Spinal cord (tissue), 10 donors: ENCODE measurements around the gene VPS45. TPM values are rescaled to one million over a fixed set of nuclear protein-coding genes. Genes with fewer than 3 reads are reported as not detected.

ENCODE experiments used
- DNase-seq, 6 donors: peaks; one replicate each; pipeline versions ENCODE4 v3.0.0 to v3.0.0-alpha.2; 2013 to 2015; ENCODE audit warnings: low spot score in 6 of 6, low read depth in 4 of 6
- H3K27ac ChIP-seq: one replicate; pipeline ENCODE4 v1.5.1; 2013; ENCODE audit warnings: low read depth, low read length, control low read depth
- H3K27me3 ChIP-seq: one replicate; pipeline ENCODE4 v1.6.1; 2013; ENCODE audit warnings: low read length; ENCODE audit not compliant: control insufficient read depth, insufficient read depth
- H3K36me3 ChIP-seq: one replicate; pipeline ENCODE4 v1.6.1; 2013; ENCODE audit warnings: low read length; ENCODE audit not compliant: control insufficient read depth, insufficient read depth
- H3K4me1 ChIP-seq: one replicate; pipeline ENCODE4 v1.6.1; 2013; ENCODE audit warnings: low read length; ENCODE audit not compliant: control insufficient read depth, insufficient read depth
- H3K4me3 ChIP-seq: one replicate; pipeline ENCODE4 v1.5.1; 2013; ENCODE audit warnings: low read depth, low read length, control low read depth
- H3K9me3 ChIP-seq: one replicate; pipeline ENCODE4 v1.6.1; 2013; ENCODE audit warnings: low read length; ENCODE audit not compliant: control insufficient read depth, insufficient read depth
- WGBS: methylation state at CpG from one replicate; pipeline ENCODE4 v1.1.5; 2013; ENCODE audit warnings: missing lambda C conversion rate; ENCODE audit not compliant: insufficient coverage; 5-methylcytosine and 5-hydroxymethylcytosine counted together
- polyA plus RNA-seq, 2 donors: library from polyadenylated mRNA; unstranded; fragments of 120-200 nt; gene quantifications; one replicate each; pipeline ENCODE4 v1.2.1, GENCODE V29; 2013; ENCODE audit not compliant: insufficient read length in 2 of 2
- total RNA-seq, 2 donors: library from RNA; depleted of rRNA in 1 of 2; stranded (reverse); fragments of 120-200 nt in 1 of 2; fragments of >200 nt in 1 of 2; gene quantifications; one replicate each; pipeline versions ENCODE4 v1.2.3 to v1.2.4, GENCODE V29; 2013 to 2014
- donor health status: healthy.

The VPS45 gene
- total and polyA plus RNA-seq, 4 donors = 67.4 to 102 (median 77.3) TPM

DNA sequence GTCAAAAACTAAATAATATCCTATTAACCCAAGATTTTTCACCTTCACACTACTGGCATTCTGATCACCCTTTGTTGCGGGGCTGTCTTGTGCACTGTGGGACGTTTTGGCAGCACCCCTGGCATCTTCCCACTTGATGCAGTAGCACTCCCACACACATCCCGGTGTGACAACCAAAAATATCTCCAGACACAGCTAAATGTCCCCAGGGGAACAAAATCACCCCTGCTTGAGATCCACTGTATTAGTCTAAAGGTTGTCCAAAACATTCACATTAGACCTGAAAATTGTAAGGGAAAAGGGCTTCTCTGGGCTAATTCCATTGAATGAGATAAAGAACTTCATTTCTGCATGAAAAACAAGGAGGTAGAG, 120.0 kb downstream of the VPS45 start:
- H3K36me3 ChIP-seq = no peaks in the 10 kb centered on the region
- H3K27ac ChIP-seq = no peak overlapping the region
- DNase-seq = no peak
- no peak overlapping the region for H3K4me3 ChIP-seq
- peaks cover 2% of the 10 kb centered on the region for H3K9me3 ChIP-seq
- no peaks in the 10 kb centered on the region for H3K27me3 ChIP-seq
- H3K4me1 ChIP-seq = peaks cover 13% of the 10 kb centered on the region
- 23% methylated on average over 2 of the region's 3 CpGs for WGBS

DNA sequence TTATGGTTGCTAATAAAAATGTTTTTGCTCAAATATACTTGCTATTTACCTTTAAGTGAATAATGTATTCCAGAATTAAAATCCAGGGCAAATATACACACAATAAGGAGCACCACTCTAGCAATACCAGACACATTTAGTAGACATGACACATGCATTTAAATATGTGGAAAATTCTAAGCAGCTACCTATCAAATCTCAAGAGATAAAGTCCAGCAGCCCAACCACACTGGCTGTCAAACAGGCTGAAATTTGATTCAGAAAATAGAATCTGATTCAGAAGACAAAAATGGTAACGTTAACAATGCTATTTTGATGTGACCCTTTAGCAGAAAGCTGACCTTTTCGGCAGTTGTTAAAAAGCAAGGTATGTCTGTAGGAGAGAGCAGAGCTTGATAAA, 124.4 kb downstream of the VPS45 start:
- Histone ChIP-seq H3K9me3 (peaks cover 2% of the 10 kb centered on the region), H3K4me1 (no peaks in the 10 kb centered on the region), H3K27me3 (no peaks in the 10 kb centered on the region), H3K27ac (no peak overlapping the region), H3K36me3 (no peaks in the 10 kb centered on the region), H3K4me3 (no peak overlapping the region)
- 100% methylated on average over 1 of the region's 2 CpGs for WGBS
- DNase-seq = no peak

DNA sequence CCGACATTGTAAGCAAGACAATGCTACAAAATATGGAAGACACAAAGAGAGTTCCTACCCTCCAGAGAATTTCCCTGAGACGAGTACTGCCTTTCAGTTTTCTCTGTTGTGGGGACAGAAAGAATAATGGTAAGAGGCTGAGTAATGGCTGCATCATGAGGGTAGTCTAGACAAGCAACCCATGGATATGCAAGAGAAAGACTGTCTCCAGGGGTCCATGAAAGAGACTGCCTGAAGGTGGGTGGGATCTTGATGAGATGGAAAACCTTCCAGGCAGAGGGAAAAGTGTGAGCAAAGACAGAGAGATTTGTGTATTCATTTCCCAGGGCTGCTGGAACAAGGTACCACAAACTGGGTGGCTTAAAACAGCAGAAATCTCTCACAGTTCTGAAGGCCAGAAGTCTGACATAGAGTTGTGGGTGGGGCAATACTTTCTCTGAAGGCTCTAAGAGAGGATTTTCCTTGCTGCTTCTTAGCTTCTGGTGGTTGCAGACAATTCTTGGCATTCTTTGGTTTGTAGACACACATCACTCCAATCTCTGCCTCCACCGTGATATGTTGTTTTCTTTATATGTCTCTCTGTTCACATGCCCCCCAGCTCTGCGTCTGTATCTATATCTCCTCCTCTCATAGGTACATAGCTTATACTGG, 126.9 kb downstream of the VPS45 start:
- WGBS = no CpG with 5 or more reads among the region's 4 CpGs
- DNase-seq = no peak
- Histone ChIP-seq H3K27ac (no peak overlapping the region), H3K4me1 (no peaks in the 10 kb centered on the region), H3K36me3 (no peaks in the 10 kb centered on the region), H3K27me3 (no peaks in the 10 kb centered on the region), H3K9me3 (peaks cover 2% of the 10 kb centered on the region), H3K4me3 (no peak overlapping the region)

Other genes starting within 250 kb of the VPS45 start
- 10 to 100 TPM; 10.7 to 31.0 TPM for gene BOLA1, start 168.2 kb upstream of the VPS45 start, total RNA-seq
- gene BOLA1, start 168.2 kb upstream of the VPS45 start, polyA plus RNA-seq = 10 to 100 TPM; 24.6 to 25.2 TPM
- gene SV2A, start 149.9 kb upstream of the VPS45 start, total RNA-seq = 10 to 100 TPM; 31.3 to 90.7 TPM
- 100 to 1,000 TPM; 155 to 172 TPM for gene SV2A, start 149.9 kb upstream of the VPS45 start, polyA plus RNA-seq
- gene SF3B4, start 140.0 kb upstream of the VPS45 start, total RNA-seq = 10 to 100 TPM; 11.2 to 11.9 TPM
- gene SF3B4, start 140.0 kb upstream of the VPS45 start, polyA plus RNA-seq = 10 to 100 TPM; 56.8 to 58.9 TPM
- 1 to 10 TPM; 6.3 to 7.9 TPM for gene MTMR11, start 130.9 kb upstream of the VPS45 start, total RNA-seq
- gene MTMR11, start 130.9 kb upstream of the VPS45 start, polyA plus RNA-seq = 10 to 100 TPM; 19.2 to 20.8 TPM
- gene OTUD7B, start 57.0 kb upstream of the VPS45 start, total RNA-seq = 10 to 100 TPM; 15.2 to 17.2 TPM
- 10 to 100 TPM; 14.4 to 14.5 TPM for gene OTUD7B, start 57.0 kb upstream of the VPS45 start, polyA plus RNA-seq
- 10 to 100 TPM; 38.4 to 47.0 TPM for gene PLEKHO1, start 82.1 kb downstream of the VPS45 start, total RNA-seq
- gene PLEKHO1, start 82.1 kb downstream of the VPS45 start, polyA plus RNA-seq = 100 to 1,000 TPM in 1 of 2 donors, 10 to 100 TPM in 1; 93.8 to 102 TPM
- 10 to 100 TPM; 29.4 to 42.8 TPM for gene ANP32E, start 168.3 kb downstream of the VPS45 start, total RNA-seq
- gene ANP32E, start 168.3 kb downstream of the VPS45 start, polyA plus RNA-seq = 10 to 100 TPM; 47.5 to 67.8 TPM
- gene CA14, start 190.0 kb downstream of the VPS45 start, total RNA-seq = 10 to 100 TPM; 11.1 to 33.7 TPM
- gene CA14, start 190.0 kb downstream of the VPS45 start, polyA plus RNA-seq = 10 to 100 TPM; 41.5 to 55.1 TPM
- gene APH1A, start 201.2 kb downstream of the VPS45 start, total RNA-seq = 100 to 1,000 TPM in 1 of 2 donors, 10 to 100 TPM in 1; 63.1 to 121 TPM
- 100 to 1,000 TPM; 156 TPM for gene APH1A, start 201.2 kb downstream of the VPS45 start, polyA plus RNA-seq
- 10 to 100 TPM; 51.5 to 86.9 TPM for gene C1orf54, start 205.0 kb downstream of the VPS45 start, total RNA-seq
- gene C1orf54, start 205.0 kb downstream of the VPS45 start, polyA plus RNA-seq = 10 to 100 TPM; 32.5 to 38.3 TPM
- 10 to 100 TPM in 1 of 2 donors, 1 to 10 TPM in 1; 4.3 to 14.7 TPM for gene CIART, start 214.8 kb downstream of the VPS45 start, total RNA-seq
- 10 to 100 TPM; 11.0 to 14.1 TPM for gene CIART, start 214.8 kb downstream of the VPS45 start, polyA plus RNA-seq
- 100 to 1,000 TPM in 1 of 2 donors, 10 to 100 TPM in 1; 51.6 to 111 TPM for gene MRPS21, start 226.1 kb downstream of the VPS45 start, total RNA-seq
- gene MRPS21, start 226.1 kb downstream of the VPS45 start, polyA plus RNA-seq = 10 to 100 TPM; 87.4 to 97.5 TPM